CD4-positive, alpha-beta T cell treated with Interferon alpha-2 for 1 hour (primary cell): ENCODE results near the gene PCED1B.
A peak's percentile ranks its signal among the peaks of the same experiment; 100 is the strongest.
"Not testable (repeated sequence)": the region's sequence is repeated elsewhere in the genome, so short reads cannot be mapped to it uniquely, and the experiment has no call there.

Experiments used
- DNase-seq, 2 donors: peaks; one replicate each; pipeline ENCODE4 v3.0.0-alpha.2; 2020 to 2022

PCED1B gene, protein sequence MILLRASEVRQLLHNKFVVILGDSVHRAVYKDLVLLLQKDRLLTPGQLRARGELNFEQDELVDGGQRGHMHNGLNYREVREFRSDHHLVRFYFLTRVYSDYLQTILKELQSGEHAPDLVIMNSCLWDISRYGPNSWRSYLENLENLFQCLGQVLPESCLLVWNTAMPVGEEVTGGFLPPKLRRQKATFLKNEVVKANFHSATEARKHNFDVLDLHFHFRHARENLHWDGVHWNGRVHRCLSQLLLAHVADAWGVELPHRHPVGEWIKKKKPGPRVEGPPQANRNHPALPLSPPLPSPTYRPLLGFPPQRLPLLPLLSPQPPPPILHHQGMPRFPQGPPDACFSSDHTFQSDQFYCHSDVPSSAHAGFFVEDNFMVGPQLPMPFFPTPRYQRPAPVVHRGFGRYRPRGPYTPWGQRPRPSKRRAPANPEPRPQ

DNA sequence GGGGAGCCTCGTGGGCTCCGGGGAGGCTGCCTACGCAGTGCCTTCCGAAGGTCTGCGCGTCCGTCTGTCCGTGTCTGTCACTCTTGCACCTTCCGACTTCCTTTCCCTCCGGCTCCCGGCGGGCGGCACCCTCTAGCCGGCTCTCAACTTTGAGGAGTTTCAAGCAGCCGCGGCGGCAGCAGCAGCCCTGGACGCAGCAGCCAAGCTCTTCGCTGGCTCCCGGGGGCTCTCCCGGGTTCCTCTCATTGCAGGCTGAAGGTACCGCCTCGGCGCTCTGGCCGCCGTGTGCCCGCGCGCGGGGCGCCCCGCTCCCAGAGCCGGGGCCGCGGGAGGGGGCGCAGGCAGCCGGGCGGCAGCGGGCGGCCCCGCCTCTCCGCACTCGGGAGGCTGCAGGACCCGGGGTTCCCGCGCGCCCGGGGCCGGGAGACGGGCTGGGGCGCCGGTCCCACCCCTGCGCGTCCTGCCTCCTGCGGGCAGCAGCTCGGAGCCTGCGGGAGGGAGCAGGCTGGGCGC lies at the start of gene PCED1B, which contains the start of gene AMIGO2:
PCED1B (plus strand) TSS at position 154 of the 513 bp plus-strand sequence. CDS start 155,443 bp downstream, outside the sequence.
AMIGO2 (minus strand) TSS at position 492 of the 513 bp plus-strand sequence. CDS start 957 bp downstream, outside the sequence.
- peak; percentile 63 to 67 for DNase-seq

DNA sequence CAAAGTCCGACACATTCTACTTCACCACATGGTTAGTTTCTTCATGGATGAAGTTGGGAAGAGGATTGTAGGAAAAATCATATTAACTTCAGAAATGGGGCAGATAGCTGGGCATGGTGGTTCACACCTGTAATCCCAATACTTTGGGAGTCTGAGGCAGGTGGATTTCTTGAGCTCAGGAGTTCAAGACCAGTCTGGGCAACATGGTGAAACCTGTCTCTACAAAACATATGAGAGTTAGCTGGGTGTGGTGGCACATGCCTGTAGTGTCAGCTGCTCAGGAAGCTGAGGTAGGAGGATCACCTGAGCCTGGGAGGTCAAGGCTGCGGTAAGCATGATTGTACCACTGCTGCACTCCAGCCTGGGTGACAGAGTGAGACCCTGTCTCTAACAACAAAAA lies 49.5 kb upstream of the PCED1B start:
- DNase-seq = no peak

DNA sequence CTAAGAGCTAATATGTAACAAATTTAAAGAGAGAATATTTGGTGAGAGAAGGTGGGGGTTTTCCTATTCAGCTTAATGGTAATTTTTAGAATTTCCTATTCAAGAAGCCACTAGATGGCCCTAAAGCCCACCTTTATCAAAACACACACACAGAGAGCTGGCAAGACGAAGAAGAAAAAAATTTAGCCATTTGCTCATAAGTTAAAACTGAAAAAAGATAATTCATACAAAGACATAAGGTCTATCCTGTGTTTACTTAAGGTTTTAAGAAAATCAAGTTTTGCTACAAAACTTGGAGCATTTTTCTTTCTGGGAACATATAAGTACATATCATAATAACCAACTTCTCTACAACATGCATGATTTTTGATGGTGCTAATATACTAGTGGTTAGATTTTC lies 46.8 kb upstream of the PCED1B start:
- DNase-seq = peak in 1 of 2 donors; percentile 77

DNA sequence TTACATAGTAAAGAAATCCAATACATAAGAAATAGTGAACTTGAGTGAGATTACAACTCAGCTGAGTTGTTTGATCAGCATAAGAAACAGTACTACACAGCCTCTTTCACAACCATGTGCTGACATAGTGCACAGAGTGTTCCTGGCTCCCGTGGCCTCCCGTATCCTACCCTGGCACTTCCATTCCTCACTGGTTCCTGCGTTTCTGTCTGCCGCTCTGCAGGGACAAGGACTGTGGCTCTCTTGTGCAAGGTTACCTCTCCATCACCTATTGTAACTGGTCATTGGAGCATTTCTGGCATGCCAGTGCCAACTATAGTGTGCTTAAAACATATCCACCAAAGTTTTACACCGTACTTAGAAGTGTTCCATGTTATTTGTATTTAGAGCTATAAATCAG lies 46.3 kb upstream of the PCED1B start:
- DNase-seq = no peak

DNA sequence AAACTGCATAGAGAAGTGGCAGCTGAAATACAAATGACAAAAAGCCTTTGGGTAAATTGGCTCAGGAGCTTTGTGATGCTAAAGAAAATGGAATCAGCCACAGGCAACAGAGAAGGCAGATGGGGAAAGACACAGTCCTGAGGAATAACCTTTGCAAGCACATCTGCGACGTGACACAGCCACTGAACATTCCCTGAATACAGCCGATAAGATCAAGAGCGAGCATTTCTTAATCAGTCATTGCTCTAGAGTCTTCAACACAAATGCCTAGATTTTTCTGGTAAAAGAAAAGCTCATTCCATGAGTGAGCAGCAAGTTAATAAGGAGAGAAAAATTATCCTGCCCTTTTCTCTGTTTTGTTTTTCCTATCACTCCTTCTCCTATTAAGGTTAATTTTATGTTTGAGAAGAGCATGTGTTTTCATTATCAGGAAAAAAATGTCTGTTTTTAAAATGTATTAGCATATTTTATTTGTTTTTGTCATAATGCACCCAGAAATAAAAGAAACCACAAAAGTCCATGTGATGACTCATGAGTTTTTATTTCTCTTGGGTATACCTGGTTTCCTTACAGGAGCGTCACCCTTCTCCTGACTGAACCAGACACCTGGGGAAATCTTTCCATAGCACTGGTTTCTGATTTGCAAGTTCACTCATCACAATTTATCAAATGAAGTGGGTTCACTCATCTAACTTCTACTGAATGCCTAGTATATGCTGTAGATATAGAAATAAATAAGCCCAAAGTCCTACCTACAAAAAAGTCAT lies 45.4 kb upstream of the PCED1B start:
- DNase-seq = no peak

DNA sequence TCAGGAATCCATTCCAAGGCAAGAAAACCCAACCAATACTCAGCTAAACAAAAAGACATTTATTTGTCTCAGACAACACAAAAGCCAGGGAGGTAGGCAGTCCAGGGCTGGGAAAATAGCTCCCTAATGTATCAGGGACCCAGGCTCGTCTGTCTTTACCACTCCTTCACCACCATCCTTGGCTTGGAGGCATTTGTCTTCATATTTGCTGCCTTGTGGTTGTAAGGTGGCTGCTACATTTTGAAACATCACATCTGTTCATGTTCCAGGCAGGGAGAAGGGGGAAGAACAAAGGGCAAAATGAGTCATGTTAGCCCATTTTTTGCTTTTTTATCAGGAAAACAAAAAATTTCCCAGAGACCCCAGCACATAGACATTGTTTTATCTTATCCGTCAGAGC lies 44.8 kb upstream of the PCED1B start:
- no peak for DNase-seq

DNA sequence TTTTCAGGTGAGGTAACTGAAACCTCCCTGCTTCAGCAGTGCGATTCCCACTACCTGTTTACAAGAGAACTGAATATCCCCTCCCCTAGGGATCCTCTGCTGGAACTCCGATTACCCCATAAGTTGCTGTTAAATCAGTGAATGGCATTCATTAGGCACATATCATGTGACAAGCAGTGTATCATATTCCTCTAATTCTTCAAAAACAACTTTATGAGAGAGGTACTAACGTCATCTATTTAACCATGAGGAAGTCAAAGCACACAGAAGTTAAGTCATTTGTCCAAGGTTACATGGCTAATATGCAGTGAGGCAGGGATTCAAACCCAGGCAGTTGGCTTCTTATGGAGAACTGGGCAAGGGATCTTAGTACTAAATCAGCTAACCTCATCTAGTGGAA lies 43.9 kb upstream of the PCED1B start:
- DNase-seq = no peak

DNA sequence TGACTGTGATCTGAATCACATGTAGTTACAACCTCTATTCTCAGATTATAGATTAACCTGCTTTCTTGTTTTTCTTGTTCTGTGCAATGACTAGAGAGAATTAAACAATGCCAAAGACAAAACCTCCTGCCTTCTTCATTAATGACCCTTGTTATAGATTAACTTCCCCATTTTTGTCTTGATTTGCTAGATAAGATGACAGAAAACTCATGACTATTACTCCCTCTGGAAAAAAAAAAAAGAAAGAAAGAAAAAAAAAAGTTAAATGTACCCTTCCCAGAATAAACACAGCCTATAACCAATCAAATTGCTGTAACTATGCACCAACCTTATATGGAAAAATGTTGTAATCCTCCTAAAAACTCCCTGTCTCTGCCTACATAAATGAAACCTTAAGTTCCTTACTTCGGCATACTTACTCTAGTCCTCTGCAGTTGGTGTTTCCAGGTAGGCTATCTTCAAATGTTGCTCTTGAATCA lies 41.1 kb upstream of the PCED1B start:
- no peak for DNase-seq

DNA sequence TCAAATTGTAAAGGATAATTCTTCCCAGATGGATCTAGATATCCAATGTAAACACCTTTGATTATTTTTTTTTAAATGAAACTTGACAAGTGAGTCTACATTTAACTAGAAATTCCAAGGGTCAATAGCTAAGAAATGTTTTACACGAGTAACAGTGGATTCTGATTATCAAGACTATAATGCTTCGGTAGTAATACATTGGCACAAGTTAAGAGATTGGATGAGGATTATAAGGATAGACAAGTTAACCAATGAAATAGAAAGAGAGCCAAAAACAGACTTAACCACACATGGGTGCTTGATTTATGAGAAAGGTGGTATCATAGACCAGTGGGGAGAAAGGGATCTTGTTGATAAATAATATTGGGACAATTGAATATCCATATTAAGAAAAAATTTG lies 40.3 kb upstream of the PCED1B start:
- no peak for DNase-seq

DNA sequence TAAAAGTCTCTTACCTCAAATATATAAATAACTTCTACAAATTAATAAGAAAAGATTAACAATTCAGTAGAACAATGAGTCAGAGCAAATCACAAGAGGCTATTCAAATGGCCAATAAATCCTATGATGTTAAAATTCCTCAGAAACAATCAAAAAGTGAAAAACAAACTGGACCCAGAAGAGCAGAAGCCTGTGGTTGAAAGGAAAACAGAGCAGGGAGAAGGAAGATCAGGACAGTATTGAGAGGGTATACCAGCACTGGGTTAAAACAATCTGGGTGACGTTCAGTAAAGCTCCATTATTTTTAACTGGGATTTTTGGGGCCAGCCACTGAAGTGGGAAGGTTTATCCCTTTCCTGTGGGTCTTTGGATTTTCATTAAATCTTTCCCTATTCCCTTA lies 39.7 kb upstream of the PCED1B start:
- DNase-seq = no peak

DNA sequence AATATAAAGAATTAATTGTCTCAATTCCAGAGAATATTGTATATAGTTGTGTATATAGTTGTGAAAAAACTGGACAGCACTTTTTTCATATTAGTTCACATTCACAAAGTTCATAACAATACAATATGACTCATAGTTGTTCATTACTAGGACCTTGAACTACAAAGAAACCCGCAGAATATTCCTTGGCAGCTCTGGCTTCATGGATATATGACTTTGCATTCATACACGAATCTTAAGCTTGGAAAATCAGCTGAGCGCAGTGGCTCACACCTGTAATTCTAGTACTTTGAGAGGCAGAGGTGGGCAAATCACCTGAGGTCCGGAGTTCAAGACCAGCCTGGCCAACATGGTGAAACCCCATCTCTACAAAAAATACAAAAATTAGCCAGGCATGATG lies 38.1 kb upstream of the PCED1B start:
- DNase-seq = no peak

DNA sequence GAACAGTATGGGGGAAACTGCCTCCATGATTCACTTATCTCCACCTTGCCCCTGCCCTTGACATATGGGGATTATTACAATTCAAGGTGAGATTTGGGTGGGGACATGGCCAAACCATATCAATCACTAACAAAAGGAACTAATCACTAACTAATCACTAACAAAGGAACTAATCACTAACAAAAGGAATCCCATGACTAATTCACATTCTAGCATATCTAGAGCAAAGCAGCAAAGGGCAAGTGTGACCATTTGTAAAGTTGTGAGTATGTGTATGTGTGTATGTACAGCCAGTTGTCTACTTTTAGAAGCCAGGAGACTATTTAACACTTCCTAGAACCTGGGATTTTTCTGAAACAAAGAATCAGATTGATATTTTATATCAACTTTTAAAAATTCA lies 30.9 kb upstream of the PCED1B start:
- no peak for DNase-seq

DNA sequence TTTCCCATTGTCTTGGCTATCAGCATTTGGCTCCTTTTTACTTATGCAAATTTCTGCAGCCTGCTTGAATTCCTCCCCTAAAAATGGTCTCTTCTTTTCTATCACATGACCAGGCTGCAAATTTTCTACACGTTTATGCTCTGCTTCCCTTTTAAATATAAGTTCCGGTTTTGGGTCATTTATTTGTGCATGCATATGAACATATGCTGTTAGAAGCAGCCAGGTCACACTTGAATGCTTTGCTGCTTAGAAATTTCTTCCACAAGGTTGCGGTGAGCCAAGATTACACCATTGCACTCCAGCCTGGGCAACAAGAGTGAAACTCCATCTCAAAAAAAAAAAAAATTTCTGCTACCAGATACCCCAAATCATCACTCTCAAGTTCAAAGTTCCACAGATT lies 28.1 kb upstream of the PCED1B start:
- DNase-seq = not testable (repeated sequence)

DNA sequence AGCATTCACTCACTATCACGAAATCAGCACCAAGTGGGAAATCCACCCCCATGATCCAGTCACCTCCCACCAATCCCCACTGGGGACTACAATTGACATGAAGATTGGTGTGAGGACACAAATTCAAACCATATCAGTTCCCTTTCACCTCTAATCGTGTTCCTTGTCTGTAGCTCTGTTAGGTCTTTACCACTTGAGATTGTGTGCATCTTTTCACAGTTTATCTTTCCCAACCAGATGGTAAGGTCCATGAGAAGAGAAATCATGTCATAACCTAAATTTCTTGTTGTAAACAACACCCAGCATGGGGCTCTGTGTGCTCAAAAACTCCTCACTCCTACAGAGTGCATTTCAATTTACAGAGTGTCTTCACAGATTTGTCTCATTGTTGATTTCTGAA lies 27.1 kb upstream of the PCED1B start:
- no peak for DNase-seq

DNA sequence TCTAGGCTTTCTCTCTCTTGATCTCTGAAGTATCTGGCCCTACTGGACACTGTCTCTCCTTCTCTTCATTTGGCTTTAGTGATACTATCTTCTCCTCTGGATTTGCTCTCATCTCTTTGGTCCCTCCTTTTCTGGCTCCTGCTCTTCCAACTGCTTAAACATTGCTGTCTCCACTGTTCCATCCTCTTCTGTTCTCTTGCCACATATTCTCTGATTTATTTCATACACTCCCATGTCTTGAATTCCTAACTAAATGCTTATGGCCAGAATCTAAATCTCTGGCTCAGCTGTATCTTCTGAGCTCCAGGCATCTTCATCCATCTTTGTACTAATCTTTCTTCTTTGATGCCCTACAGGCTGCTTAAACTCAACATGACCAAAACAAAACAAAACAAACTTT lies 25.5 kb upstream of the PCED1B start:
- no peak for DNase-seq

DNA sequence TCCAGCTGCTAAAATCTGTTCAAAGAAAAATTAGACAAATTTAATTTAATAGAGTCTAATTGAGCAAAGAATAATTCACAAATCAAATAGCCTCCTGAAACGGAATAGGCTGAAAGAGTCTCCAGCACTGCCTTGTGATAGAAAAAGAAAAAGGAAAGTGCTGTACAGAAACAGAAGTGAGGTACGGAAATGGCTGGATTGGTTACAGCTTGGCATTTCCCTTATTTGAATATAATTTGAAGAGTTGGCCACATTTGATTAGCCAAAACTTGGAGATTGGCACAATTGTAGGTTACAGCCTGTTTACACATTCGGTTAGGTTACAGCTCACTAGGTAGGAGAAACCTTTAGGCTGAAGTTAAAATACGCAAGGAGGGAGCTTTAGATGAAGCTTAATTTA lies 24.8 kb upstream of the PCED1B start:
- DNase-seq = no peak

DNA sequence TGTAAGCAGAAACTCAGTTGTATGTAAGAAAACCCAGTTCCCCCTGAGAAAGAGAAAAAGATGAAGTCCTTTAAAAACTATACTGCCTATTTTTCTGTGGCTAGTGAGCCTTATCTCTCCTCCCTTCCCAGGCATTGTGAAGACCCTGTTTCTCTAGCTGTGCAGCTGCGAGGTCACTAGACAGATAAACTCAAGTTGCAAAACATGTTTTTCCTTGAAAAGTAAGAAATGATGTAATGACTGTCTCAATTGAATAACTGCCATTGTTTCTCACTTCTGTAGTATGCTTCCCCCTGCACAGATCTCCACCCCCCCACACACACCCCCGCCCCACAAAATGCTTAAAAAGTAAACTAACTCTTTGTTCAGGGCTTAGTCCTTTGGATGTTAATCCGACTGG lies 23.6 kb upstream of the PCED1B start:
- DNase-seq = not testable (repeated sequence)

DNA sequence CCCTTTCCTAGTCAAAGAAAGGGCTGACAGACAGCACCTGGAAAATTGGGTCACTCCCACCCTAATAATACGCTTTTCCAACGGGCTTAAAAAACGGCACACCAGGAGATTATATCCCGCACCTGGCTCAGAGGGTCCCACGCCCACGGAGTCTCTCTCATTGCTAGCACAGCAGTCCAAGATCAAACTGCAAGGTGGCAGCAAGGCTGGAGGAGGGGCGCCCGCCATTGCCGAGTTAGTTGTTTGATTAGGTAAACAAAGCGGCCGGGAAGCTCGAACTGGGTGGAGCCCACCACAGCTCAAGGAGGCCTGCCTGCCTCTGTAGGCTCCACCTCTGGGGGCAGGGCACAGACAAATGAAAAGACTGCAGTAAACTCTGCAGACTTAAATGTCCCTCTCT lies 22.5 kb upstream of the PCED1B start:
- DNase-seq = not testable (repeated sequence)

DNA sequence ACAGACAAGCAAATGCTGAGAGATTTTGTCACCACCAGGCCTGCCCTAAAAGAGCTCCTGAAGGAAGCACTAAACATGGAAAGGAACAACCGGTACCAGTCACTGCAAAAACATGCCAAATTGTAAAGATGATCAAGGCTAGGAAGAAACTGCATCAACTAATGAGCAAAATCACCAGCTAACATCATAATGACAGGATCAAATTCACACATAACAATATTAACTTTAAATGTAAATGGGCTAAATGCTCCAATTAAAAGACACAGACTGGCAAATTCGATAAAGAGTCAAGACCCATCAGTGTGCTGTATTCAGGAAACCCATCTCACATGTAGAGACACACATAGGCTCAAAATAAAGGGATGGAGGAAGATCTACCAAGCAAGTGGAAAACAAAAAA lies 20.8 kb upstream of the PCED1B start:
- not testable (repeated sequence) for DNase-seq

DNA sequence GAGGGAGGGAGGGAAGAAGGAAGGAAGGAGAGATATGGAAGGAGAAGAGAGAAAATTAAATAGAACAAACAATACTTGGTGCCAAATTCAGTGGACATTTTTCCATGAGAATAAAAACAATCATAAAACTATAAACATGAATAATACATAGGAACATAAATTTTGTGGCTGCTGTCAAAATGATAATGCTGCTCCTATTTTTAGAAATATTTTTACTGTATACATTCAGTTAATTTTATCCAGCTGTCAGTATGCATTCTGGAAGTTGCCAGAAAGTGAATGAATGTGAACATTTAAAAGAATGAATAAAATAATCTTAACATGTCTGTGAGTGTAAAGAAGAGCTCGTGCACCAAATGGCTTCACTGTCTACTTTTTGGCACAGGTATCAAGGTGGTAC lies 13.9 kb upstream of the PCED1B start:
- no peak for DNase-seq

DNA sequence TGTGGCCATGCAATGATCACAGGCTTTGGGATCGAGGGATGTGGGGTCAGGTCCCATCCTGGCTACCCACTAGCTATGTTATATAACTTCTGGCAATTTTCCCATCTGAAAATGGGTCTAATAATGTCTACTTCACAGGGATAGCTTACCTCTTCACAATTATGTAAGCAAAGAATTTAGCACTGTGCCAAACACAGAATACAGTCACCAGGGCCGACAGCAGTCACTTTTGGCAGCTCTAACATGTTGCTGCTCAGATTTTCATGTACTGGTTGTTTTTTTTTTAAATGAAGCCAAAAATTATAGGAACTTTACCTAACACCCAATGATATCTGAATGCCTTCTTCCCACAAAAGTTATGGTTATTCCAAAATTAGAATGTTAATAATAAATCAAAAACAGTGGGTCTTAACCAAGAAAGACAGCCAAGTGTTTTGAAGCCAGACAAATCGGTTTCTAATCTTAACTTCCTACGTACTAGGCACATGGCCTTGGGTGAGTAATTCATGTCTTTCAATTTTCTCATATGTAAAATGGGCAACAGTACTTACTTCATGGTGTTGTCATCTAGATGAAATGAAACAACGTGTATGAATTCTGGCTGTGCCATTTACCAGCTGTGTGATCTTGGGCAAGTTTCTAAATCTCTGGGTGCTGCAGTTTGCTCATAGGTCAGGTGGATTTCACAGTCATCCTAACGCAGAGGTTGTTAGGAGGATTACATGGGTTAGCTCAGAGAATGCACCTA lies 13.0 kb upstream of the PCED1B start:
- DNase-seq = no peak

DNA sequence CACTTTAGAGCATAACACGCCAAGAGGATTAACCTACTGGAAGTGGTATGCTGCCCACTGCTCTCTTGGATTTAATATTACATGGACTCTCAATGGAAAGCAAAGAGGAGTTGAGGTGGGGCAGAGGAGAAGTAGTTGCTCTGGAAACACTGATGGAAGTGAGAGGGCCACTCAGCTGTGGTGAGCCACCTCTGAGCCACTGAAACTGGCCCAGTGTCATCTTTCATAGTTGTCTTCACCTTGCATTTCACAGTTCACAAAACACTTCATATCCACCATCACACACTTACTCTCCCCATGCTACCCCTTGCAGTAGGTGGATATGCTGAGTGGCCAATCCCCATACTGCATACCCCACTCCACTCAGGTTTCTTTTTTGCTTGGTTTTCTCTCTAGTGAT lies 12.2 kb upstream of the PCED1B start:
- no peak for DNase-seq
